Mesothelial cell of epicardium (in vitro differentiated cells): Measurements from ENCODE around the gene RPTN. TPM values are rescaled to one million over a fixed set of nuclear protein-coding genes. Genes with fewer than 3 reads are reported as not detected.

ENCODE experiments used
- DNase-seq, 2 experiments: peaks; one replicate each; pipeline ENCODE4 v3.0.0; 2021; ENCODE audit warnings: low spot score in 2 of 2; ENCODE audit not compliant: unreplicated experiment in 2 of 2
- H3K27ac Mint-ChIP-seq: 2 replicates; pipeline ENCODE4 v1.8.0; 2021; ENCODE audit warnings: mixed read lengths
- H3K27me3 Mint-ChIP-seq: 2 replicates; pipeline ENCODE4 v1.8.0; 2021; ENCODE audit warnings: low read depth, mixed read lengths
- H3K36me3 Mint-ChIP-seq: 2 replicates; pipeline ENCODE4 v1.8.0; 2021; ENCODE audit warnings: mixed read lengths
- H3K4me1 Mint-ChIP-seq: 2 replicates; pipeline ENCODE4 v1.8.0; 2021; ENCODE audit warnings: mixed read lengths
- H3K4me3 Mint-ChIP-seq: 2 replicates; pipeline ENCODE4 v1.8.0; 2021; ENCODE audit warnings: mild to moderate bottlenecking, moderate library complexity, mixed read lengths
- H3K9me3 Mint-ChIP-seq: 2 replicates; pipeline ENCODE4 v1.8.0; 2021; ENCODE audit warnings: mixed read lengths
- CTCF ChIP-seq: fragments of 200-600 bp; sonication (generic); IDR thresholded peaks from one replicate; pipeline ENCODE4 v1.5.0; 2021; ENCODE audit warnings: antibody characterized with exemption; ENCODE audit not compliant: unreplicated experiment
- total RNA-seq: library from RNA; stranded (reverse); gene quantifications from 3 replicates; pipeline ENCODE4 v1.2.1, GENCODE V29; 2021

Gene RPTN
- total RNA-seq, 1 donor from 2014 or later: not detected

- H3K9me3 Mint-ChIP-seq: peaks cover 32% of the 10 kb centered on the region
- no peaks in the 10 kb centered on the region for H3K36me3 Mint-ChIP-seq
- no peak overlapping the region for H3K4me3 Mint-ChIP-seq
- no peak for DNase-seq
- no peak overlapping the region for H3K27ac Mint-ChIP-seq
- no peaks in the 10 kb centered on the region for H3K27me3 Mint-ChIP-seq
- no peaks in the 10 kb centered on the region for H3K4me1 Mint-ChIP-seq
- no peak for TF ChIP-seq CTCF
These were observed 23.9 kb upstream of the RPTN start for GRCh38 chr1:152182944-152183361.

DNA sequence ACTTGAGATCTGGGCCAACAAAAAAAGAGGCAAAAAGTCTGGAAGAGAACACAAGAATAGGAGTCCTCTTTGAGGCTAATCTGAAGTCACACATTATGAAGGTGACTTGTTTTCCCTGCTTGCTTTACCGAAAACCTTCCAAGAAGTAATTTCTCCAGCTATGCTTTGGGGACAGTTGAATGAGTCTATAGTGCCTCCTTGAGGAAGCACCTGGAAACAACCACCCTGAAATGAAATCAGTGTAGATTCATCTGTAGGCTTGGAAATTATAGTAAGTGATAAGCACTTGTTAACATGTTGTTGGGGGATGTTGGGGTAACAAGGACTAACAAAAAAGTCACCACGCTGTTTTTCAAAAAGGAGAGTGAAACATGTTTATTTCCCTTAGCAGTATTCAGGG, 23.4 kb upstream of the RPTN start:
- no peak for TF ChIP-seq CTCF
- H3K4me1 Mint-ChIP-seq: no peaks in the 10 kb centered on the region
- no peak overlapping the region for H3K4me3 Mint-ChIP-seq
- no peak overlapping the region for H3K27ac Mint-ChIP-seq
- H3K36me3 Mint-ChIP-seq: no peaks in the 10 kb centered on the region
- no peaks in the 10 kb centered on the region for H3K27me3 Mint-ChIP-seq
- peaks cover 32% of the 10 kb centered on the region for H3K9me3 Mint-ChIP-seq
- DNase-seq: no peak

DNA sequence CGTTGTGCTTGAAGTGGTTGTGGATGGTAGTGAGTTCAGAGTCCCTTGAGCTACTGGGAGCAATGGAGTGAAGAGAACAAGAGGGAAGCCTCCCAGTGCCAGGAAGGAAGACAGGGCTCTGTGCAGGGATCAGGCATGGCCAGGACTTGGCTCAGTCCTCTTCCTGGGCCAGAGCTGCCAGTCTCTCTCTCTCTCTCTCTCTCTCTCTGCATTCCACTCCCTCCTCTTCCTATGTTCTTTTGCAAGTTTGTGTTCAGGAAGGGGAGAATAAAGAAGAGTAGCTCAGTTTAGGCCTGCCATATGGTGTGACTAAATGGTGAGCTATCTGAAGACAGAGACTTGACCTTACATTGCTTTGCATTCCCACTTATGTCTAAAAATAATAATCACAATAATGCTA, 20.5 kb upstream of the RPTN start:
- H3K4me1 Mint-ChIP-seq: no peaks in the 10 kb centered on the region
- H3K27me3 Mint-ChIP-seq: no peaks in the 10 kb centered on the region
- no peak overlapping the region for H3K27ac Mint-ChIP-seq
- H3K9me3 Mint-ChIP-seq: peaks cover 46% of the 10 kb centered on the region
- TF ChIP-seq CTCF: no peak
- no peak overlapping the region for H3K4me3 Mint-ChIP-seq
- no peaks in the 10 kb centered on the region for H3K36me3 Mint-ChIP-seq
- DNase-seq: no peak

- no peak for DNase-seq
- Mint-ChIP-seq H3K4me1 (no peaks in the 10 kb centered on the region), H3K4me3 (no peak overlapping the region), H3K9me3 (peaks cover 85% of the 10 kb centered on the region), H3K27me3 (no peaks in the 10 kb centered on the region), H3K27ac (no peak overlapping the region), H3K36me3 (no peaks in the 10 kb centered on the region)
- TF ChIP-seq CTCF: no peak
These were observed 11.4 kb upstream of the RPTN start for GRCh38 chr1:152170287-152170905.

DNA sequence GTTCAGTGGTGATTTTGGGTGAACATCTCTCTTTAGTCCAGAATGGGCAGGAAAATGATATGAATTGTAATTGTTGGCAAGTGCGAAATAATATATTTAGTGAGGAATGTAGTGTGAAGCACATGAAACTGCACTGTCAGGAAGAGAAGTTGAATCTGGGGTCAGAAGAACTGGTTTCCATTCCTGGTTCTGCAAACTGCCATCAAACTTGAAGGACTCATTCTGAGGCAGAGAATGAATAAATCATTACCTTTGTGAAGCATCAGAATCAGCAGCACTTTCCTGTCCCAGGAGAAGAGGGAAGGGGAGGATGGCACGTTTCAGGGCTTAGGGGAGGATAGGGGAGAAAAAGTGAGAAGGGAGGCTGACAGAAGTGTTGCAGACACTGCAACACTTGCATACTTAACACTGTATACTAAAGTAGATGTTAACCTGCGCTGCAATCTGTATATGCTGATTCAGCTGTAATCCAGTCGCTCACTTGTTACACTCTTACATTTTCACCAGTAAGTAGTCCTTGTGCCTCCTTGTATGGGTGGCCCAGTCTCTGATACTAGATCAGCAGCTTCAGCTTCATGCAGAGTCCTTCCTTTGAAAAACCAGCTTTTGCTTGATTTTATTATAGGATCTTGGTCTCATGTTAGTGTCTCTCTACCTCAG, 10.5 kb upstream of the RPTN start:
- H3K27me3 Mint-ChIP-seq: no peaks in the 10 kb centered on the region
- TF ChIP-seq CTCF: no peak
- no peaks in the 10 kb centered on the region for H3K4me1 Mint-ChIP-seq
- peaks cover 78% of the 10 kb centered on the region for H3K9me3 Mint-ChIP-seq
- no peaks in the 10 kb centered on the region for H3K36me3 Mint-ChIP-seq
- DNase-seq: no peak
- no peak overlapping the region for H3K4me3 Mint-ChIP-seq
- H3K27ac Mint-ChIP-seq: no peak overlapping the region
